Pulmonary artery endothelial cell (primary cell): ENCODE results near the gene PNMT. TPM values are rescaled to one million over a fixed set of nuclear protein-coding genes. Genes with fewer than 3 reads are reported as not detected.
"Not testable (repeated sequence)": the region's sequence is repeated elsewhere in the genome, so short reads cannot be mapped to it uniquely, and the experiment has no call there.

Experiments
- DNase-seq: peaks from one replicate; pipeline ENCODE4 v3.0.0-alpha.2; 2011; ENCODE audit warnings: low read depth, low spot score
- total RNA-seq: library from RNA; depleted of rRNA; stranded (reverse); fragments of >200 nt; gene quantifications from 2 replicates; pipeline ENCODE4 v1.2.3, GENCODE V29; 2014

Gene PNMT
- total RNA-seq, 1 donor from 2014 or later: not detected

- no peak for DNase-seq
Measured at GRCh38 chr17:39709319-39709997, 41.2 kb downstream of the PNMT start.

GRCh38 chr17:39709998-39710964 is 42.0 kb downstream of the PNMT start:
- DNase-seq: no peak

GRCh38 chr17:39711071-39711470 is 42.8 kb downstream of the PNMT start:
- DNase-seq: not testable (repeated sequence)

- DNase-seq: no peak
Measured at GRCh38 chr17:39711851-39712250, 43.6 kb downstream of the PNMT start.

- DNase-seq: no peak
Measured at GRCh38 chr17:39714234-39714633, 46.0 kb downstream of the PNMT start.

GRCh38 chr17:39715375-39716072 is 47.3 kb downstream of the PNMT start:
- DNase-seq: no peak

GRCh38 chr17:39716073-39716818 is 48.0 kb downstream of the PNMT start:
- no peak for DNase-seq

- no peak for DNase-seq
Measured at GRCh38 chr17:39716879-39717536, 48.8 kb downstream of the PNMT start.

- no peak for DNase-seq
Measured at GRCh38 chr17:39717660-39718059, 49.4 kb downstream of the PNMT start.

- DNase-seq: no peak
Measured at GRCh38 chr17:39719563-39720355, 51.5 kb downstream of the PNMT start.

Other genes starting within 250 kb of the PNMT start
- gene MED1, start 217.2 kb upstream of the PNMT start, total RNA-seq: 23.9 and 33.9 TPM in 2 replicates
- 22.2 and 27.5 TPM in 2 replicates for gene CDK12, start 207.0 kb upstream of the PNMT start, total RNA-seq
- gene NEUROD2, start 60.5 kb upstream of the PNMT start, total RNA-seq: not detected in 2 replicates
- gene PPP1R1B, start 41.5 kb upstream of the PNMT start, total RNA-seq: not detected in 2 replicates
- gene STARD3, start 31.3 kb upstream of the PNMT start, total RNA-seq: 25.4 and 36.5 TPM in 2 replicates
- 0.07 and 0.18 TPM in 2 replicates for gene TCAP, start 3.1 kb upstream of the PNMT start, total RNA-seq
- gene PGAP3, start 19.6 kb downstream of the PNMT start, total RNA-seq: 3.5 and 4.2 TPM in 2 replicates
- 17.9 and 21.2 TPM in 2 replicates for gene ERBB2, start 31.6 kb downstream of the PNMT start, total RNA-seq
- 12.5 and 16.7 TPM in 2 replicates for gene MIEN1, start 62.1 kb downstream of the PNMT start, total RNA-seq
- 0.04 TPM in 1 of 2 replicates, not detected in the other for gene GRB7, start 69.5 kb downstream of the PNMT start, total RNA-seq
- not detected in 2 replicates for gene IKZF3, start 195.9 kb downstream of the PNMT start, total RNA-seq
- gene ZPBP2, start 199.7 kb downstream of the PNMT start, total RNA-seq: not detected in 2 replicates